CD4-positive, alpha-beta memory T cell (primary cell): ENCODE results near the gene ZNF628. TPM values are rescaled to one million over a fixed set of nuclear protein-coding genes. Genes with fewer than 3 reads are reported as not detected.

Experiments used
- CTCF ChIA-PET: fragments of 350-600 bp; sonication (Branson Sonifier 250); formaldehyde crosslinking; loops from one replicate; lab custom pipeline; 2021; ENCODE audit warnings: inconsistent platforms; ENCODE audit not compliant: partially characterized antibody; lab: Charles Lee
- POLR2A ChIA-PET: fragments of 350-600 bp; sonication (Branson Sonifier 250); formaldehyde crosslinking; loops from one replicate; lab custom pipeline; 2021; ENCODE audit not compliant: partially characterized antibody; lab: Charles Lee
- DNase-seq, 5 donors: peaks; one replicate each; pipeline versions ENCODE4 v3.0.0 to v3.0.0-alpha.2; 2020 to 2022; ENCODE audit warnings: mixed read lengths in 1 of 5
- H3K27ac ChIP-seq: one replicate; pipeline ENCODE4 v1.7.0; 2013; ENCODE audit warnings: low read depth, low read length
- H3K27me3 ChIP-seq: 2 replicates; pipeline ENCODE4 v1.7.0; 2013; ENCODE audit warnings: mild to moderate bottlenecking, low read length, moderate library complexity; ENCODE audit not compliant: insufficient read depth
- H3K36me3 ChIP-seq: 2 replicates; pipeline ENCODE4 v1.7.0; 2013; ENCODE audit warnings: mild to moderate bottlenecking, low read length, moderate library complexity; ENCODE audit not compliant: insufficient read depth
- H3K4me1 ChIP-seq: 2 replicates; pipeline ENCODE4 v1.7.0; 2013; ENCODE audit warnings: mild to moderate bottlenecking, low read length, moderate library complexity; ENCODE audit not compliant: insufficient read depth
- H3K4me3 ChIP-seq, 2 donors: one replicate each; pipeline ENCODE4 v1.7.0; 2013; ENCODE audit warnings: low read length in 2 of 2, mild to moderate bottlenecking in 1 of 2
- H3K9me3 ChIP-seq, 2 donors: one replicate each; pipeline ENCODE4 v1.7.0; 2013; ENCODE audit warnings: low read length in 2 of 2, control low read depth in 1 of 2; ENCODE audit not compliant: control insufficient read depth in 1 of 2
- H3K27ac Mint-ChIP-seq, 7 donors: one replicate each; pipeline ENCODE4 v1.8.0; 2020 to 2021; ENCODE audit warnings: mixed read lengths in 7 of 7, mild to moderate bottlenecking in 6 of 7, inconsistent platforms in 3 of 7, moderate library complexity in 3 of 7
- H3K27me3 Mint-ChIP-seq, 2 donors: one replicate each; pipeline ENCODE4 v1.8.0; 2020 to 2021; ENCODE audit warnings: mixed read lengths in 2 of 2
- H3K36me3 Mint-ChIP-seq, 2 donors: one replicate each; pipeline ENCODE4 v1.8.0; 2020 to 2021; ENCODE audit warnings: mixed read lengths in 2 of 2, inconsistent platforms in 1 of 2, mild to moderate bottlenecking in 1 of 2
- H3K4me1 Mint-ChIP-seq, 4 donors: one replicate each; pipeline ENCODE4 v1.8.0; 2020 to 2021; ENCODE audit warnings: mixed read lengths in 4 of 4, mild to moderate bottlenecking in 1 of 4
- H3K4me3 Mint-ChIP-seq, 8 donors: one replicate each; pipeline ENCODE4 v1.8.0; 2020 to 2021; ENCODE audit warnings: mixed read lengths in 8 of 8, mild to moderate bottlenecking in 7 of 8, moderate library complexity in 6 of 8, inconsistent platforms in 3 of 8
- H3K9me3 Mint-ChIP-seq, 8 donors: one replicate each; pipeline ENCODE4 v1.8.0; 2020 to 2021; ENCODE audit warnings: mixed read lengths in 8 of 8, mild to moderate bottlenecking in 5 of 8, inconsistent platforms in 3 of 8, moderate library complexity in 1 of 8
- intact Hi-C: fragments of 100-400 bp; cut with micrococcal nuclease; formaldehyde crosslinking; loops from one replicate; pipeline ENCODE4 v1.15.1; 2023
- polyA plus RNA-seq, 2 donors: library from polyadenylated mRNA; unstranded; fragments of 300-500 nt; fragmentation: Illumina TruSeq; gene quantifications; one replicate each; pipeline ENCODE4 v1.2.3, GENCODE V29; 2021
- total RNA-seq, 2 experiments: library from RNA; stranded (reverse); gene quantifications; one replicate each; pipeline ENCODE4 v1.2.3, GENCODE V29; 2021

Gene ZNF628
- total and polyA plus RNA-seq, 4 experiments from 2014 or later: 0.47 to 9.1 (median 8.1) TPM; not detected in 1

DNA sequence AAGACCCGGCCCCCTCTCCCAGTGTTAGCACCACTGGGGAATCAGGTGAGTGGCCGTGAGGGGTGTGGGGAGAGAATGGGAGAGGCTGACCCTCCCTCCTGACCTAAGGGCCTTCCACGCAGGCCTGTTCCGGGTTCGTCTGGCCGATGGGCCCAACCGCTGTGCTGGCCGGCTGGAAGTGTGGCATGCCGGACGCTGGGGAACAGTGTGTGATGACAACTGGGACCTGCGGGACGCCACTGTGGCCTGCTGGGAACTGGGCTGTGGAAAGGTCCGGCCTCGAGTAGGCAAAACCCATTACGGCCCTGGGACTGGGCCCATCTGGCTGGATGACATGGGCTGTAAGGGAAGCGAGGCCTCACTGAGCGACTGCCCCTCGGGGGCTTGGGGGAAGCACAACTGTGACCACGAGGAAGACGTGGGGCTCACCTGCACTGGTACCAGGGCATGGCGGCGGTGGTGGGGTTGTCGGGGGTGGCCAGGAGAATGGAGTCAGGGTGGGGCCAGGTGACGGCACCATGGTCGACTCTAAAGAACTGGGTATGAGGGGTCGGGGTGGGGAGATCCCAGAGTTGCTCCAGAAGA is 24.0 kb downstream of the ZNF628 start:
- Histone ChIP-seq H3K9me3 (no peaks in the 10 kb centered on the region), H3K27ac (no peak overlapping the region), H3K4me3 (no peak overlapping the region), H3K36me3 (no peaks in the 10 kb centered on the region), H3K4me1 (peaks cover 4% of the 10 kb centered on the region), H3K27me3 (no peaks in the 10 kb centered on the region)
- Mint-ChIP-seq H3K36me3 (no peaks in the 10 kb centered on the region), H3K27me3 (peaks cover 0 to under 1% of the 10 kb centered on the region in 2 donors), H3K27ac (no peak overlapping the region), H3K9me3 (no peaks in the 10 kb centered on the region), H3K4me3 (no peak overlapping the region), H3K4me1 (peaks cover 5 to 13% (median 10%) of the 10 kb centered on the region in 4 donors)
- ChIA-PET POLR2A (no interaction called here), CTCF (interaction anchor here (1.1 kb wide), 1 partner anchor 359 kb away, joined by 3 read pairs; no protein-coding TSS in a partner anchor)
- intact Hi-C loops: no loop called here
- DNase-seq: no peak

DNA sequence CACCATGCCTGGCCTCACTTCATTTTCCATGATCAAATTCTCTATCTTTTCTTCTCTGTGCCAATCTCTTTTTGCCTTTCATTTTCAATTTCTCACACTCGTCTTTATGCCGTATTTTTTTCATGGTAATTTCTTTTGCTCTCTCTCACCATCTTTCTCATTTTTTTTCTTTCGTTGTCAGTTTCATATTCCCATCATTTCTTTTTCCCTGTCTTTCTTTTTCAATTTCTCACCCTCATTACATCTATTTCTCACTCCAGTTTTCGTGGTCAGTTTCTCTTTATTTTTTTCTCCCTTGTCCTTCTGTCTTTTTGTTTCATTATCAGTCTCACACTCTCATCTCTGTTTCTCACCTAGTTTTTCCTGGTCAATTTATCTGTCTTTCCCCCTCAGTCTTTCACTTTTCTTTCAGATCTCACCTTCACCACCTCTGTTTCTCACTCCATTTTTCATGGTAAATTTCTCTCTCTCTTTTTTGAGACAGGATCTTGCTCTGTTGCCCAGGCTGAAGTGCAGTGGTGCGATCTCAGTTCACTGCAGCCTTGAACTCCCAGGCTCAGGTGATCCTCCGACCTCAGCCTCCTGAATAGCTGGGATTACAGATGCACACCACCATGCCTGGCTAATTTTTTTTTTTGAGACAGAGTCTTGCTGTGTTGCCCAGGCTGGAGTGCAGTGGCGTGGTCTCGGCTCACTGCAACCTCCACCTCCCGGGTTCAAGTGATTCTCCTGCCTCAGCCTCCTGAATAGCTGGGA is 26.0 kb downstream of the ZNF628 start:
- Mint-ChIP-seq H3K9me3 (no peaks in the 10 kb centered on the region), H3K27ac (peak overlapping the region in 4 of 7 donors; percentile 10 to 81 (median 24)), H3K27me3 (no peaks in the 10 kb centered on the region), H3K4me1 (peaks cover 5 to 13% (median 10%) of the 10 kb centered on the region in 4 donors), H3K4me3 (peak overlapping the region in 2 of 8 donors; percentile 17 to 47), H3K36me3 (no peaks in the 10 kb centered on the region)
- H3K4me3 ChIP-seq: no peak overlapping the region
- no peak overlapping the region for H3K27ac ChIP-seq
- intact Hi-C loops: no loop called here
- peaks cover 4% of the 10 kb centered on the region for H3K4me1 ChIP-seq
- ChIA-PET POLR2A (interaction anchor here (3.2 kb wide), 1 partner anchor 130 kb away, joined by 13 read pairs; no protein-coding TSS in a partner anchor), CTCF (interaction anchor here (1.8 to 4.3 kb wide), 3 partner anchors 11 to 361 kb away, joined by 19 to 111 read pairs (median 25); partner anchors contain the start of gene ZNF784)
- no peaks in the 10 kb centered on the region for H3K9me3 ChIP-seq
- no peaks in the 10 kb centered on the region for H3K27me3 ChIP-seq
- no peaks in the 10 kb centered on the region for H3K36me3 ChIP-seq
- no peak for DNase-seq

DNA sequence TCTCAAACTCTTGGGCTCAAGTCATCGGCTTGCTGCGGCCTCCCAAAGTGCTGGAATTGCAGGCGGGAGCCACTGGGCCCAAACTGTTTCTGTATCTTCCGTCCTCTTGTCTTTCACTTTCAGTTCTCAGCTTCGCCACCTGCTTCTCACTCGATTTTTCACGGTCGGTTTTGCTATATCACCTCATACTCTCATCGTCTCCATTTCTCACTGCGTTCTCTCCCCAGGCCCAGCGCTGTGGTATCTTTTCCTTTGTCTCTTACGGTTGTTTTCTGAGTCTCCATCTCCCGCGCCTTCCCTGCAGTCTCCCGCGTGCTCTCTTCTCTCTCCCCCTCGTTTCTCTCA is 26.7 kb downstream of the ZNF628 start:
- H3K27me3 ChIP-seq: no peaks in the 10 kb centered on the region
- H3K4me3 Mint-ChIP-seq: peak overlapping the region; percentile 81 to 90 (median 83)
- H3K4me3 ChIP-seq: peak overlapping the region in 1 of 2 donors; percentile 73
- peaks cover 5 to 13% (median 10%) of the 10 kb centered on the region in 4 donors for H3K4me1 Mint-ChIP-seq
- no peaks in the 10 kb centered on the region for H3K9me3 ChIP-seq
- ChIA-PET POLR2A (interaction anchor here (0.7 to 3.2 kb wide), 10 partner anchors 27 to 249 kb away, joined by 3 to 17 read pairs (median 4); partner anchors contain the start of genes FIZ1, ISOC2, UBE2S and ZNF524), CTCF (interaction anchor here (0.7 to 4.3 kb wide), 23 partner anchors 8 to 847 kb away, joined by 3 to 111 read pairs (median 5); partner anchors contain the start of genes ISOC2, NAT14, ZNF628 and ZNF784)
- H3K36me3 ChIP-seq: no peaks in the 10 kb centered on the region
- H3K27me3 Mint-ChIP-seq: peaks cover 5 to 6% of the 10 kb centered on the region in 2 donors
- H3K27ac ChIP-seq: no peak overlapping the region
- H3K9me3 Mint-ChIP-seq: no peaks in the 10 kb centered on the region
- no peak for DNase-seq
- H3K36me3 Mint-ChIP-seq: no peaks in the 10 kb centered on the region
- peaks cover 4% of the 10 kb centered on the region for H3K4me1 ChIP-seq
- intact Hi-C loops: loop anchor here (1.0 kb wide), 2 partner anchors 35 to 291 kb away; no protein-coding TSS in a partner anchor
- H3K27ac Mint-ChIP-seq: peak overlapping the region in 6 of 7 donors; percentile 75 to 92 (median 86)

DNA sequence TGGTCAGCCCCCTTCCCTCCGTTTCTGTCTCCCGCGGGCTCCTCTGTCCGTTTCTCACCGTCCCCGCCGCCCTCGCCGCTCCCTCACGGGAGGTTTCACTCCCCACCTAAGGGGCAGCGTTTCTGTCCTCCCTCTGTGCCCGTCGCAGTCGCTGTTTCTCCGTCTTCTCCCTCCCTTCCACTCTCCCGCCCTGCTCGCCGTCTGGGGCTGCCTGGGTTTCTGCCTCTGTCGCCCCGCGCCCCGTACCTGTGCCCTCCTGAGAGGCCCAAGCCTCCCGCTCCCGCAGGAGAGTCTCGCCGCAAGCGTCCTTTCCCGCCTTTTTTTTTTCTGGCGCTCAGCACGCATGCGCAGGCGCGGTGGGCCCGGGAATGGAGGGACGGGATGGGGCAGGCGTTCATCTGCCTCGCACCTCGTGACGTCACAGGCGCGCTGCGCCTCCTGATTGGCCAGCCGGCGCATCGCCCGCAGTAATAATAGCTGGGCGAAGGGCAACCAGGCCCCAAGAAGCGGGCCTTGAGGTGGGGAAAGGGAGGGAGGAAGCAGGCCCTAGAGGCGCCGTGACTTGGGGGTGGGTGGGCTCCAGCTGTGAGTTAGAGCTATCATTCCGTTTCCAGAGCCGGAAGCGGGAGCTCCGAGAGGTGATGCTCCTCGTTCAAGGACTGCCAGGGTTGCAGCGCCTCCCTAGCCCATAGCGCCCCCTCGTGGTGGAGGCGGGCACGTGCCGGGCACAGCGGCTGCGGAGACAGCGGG is 27.3 kb downstream of the ZNF628 start:
- Histone ChIP-seq H3K4me3 (peak overlapping the region; percentile 17 to 73), H3K27ac (peak overlapping the region; percentile 46), H3K27me3 (no peaks in the 10 kb centered on the region), H3K36me3 (no peaks in the 10 kb centered on the region), H3K4me1 (peaks cover 4% of the 10 kb centered on the region), H3K9me3 (no peaks in the 10 kb centered on the region)
- Mint-ChIP-seq H3K27me3 (peaks cover 6% of the 10 kb centered on the region in 2 donors), H3K36me3 (no peaks in the 10 kb centered on the region), H3K27ac (peak overlapping the region; percentile 75 to 92 (median 84)), H3K4me1 (peaks cover 5 to 13% (median 10%) of the 10 kb centered on the region in 4 donors), H3K9me3 (no peaks in the 10 kb centered on the region), H3K4me3 (peak overlapping the region; percentile 81 to 90 (median 83))
- POLR2A ChIA-PET: interaction anchor here (0.7 to 3.2 kb wide), 14 partner anchors 14 to 362 kb away, joined by 3 to 17 read pairs (median 4); partner anchors contain the start of genes FIZ1, ISOC2, UBE2S and ZNF524
- CTCF ChIA-PET: interaction anchor here (0.6 to 4.3 kb wide), 57 partner anchors 9 to 850 kb away, joined by 3 to 111 read pairs (median 5); partner anchors contain the start of genes EPS8L1, HSPBP1, ISOC2 and NAT14
- peak; percentile 85 to 96 (median 92) for DNase-seq
- intact Hi-C loops: loop anchor here (1.0 to 2.0 kb wide), 4 partner anchors 35 to 291 kb away; partner anchors contain the start of gene ISOC2

DNA sequence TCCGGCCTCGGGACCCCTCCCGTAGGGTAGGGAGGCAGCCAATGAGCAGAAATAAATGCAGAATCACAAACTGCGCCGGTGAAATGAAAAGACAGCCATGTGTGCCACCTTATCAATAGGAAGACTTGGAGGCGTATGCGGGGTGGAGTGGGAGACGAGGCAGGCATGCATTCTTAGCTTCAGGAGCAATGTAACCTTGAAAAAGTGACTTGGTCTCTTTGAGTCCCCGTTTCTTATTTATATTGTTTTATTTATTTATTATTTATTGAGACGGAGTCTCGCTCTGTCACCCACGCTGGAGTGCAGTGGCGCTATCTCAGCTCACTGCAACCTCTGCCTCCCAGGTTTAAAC is 27.8 kb downstream of the ZNF628 start:
- Mint-ChIP-seq H3K4me3 (peak overlapping the region in 5 of 8 donors; percentile 35 to 85 (median 81)), H3K36me3 (no peaks in the 10 kb centered on the region), H3K27ac (peak overlapping the region in 2 of 7 donors; percentile 55 to 75), H3K9me3 (no peaks in the 10 kb centered on the region), H3K27me3 (peaks cover 7 to 10% of the 10 kb centered on the region in 2 donors), H3K4me1 (peaks cover 5 to 13% (median 10%) of the 10 kb centered on the region in 4 donors)
- Histone ChIP-seq H3K27ac (no peak overlapping the region), H3K36me3 (no peaks in the 10 kb centered on the region), H3K27me3 (no peaks in the 10 kb centered on the region), H3K4me1 (peaks cover 4% of the 10 kb centered on the region), H3K4me3 (peak overlapping the region in 1 of 2 donors; percentile 73), H3K9me3 (no peaks in the 10 kb centered on the region)
- DNase-seq: no peak
- POLR2A ChIA-PET: interaction anchor here (1.0 to 3.2 kb wide), 13 partner anchors 13 to 363 kb away, joined by 3 to 17 read pairs (median 4); partner anchors contain the start of genes FIZ1, ISOC2, UBE2S and ZNF524
- CTCF ChIA-PET: interaction anchor here (0.7 to 4.3 kb wide), 56 partner anchors 8 to 851 kb away, joined by 3 to 111 read pairs (median 4); partner anchors contain the start of genes HSPBP1, ISOC2, NAT14 and RDH13
- intact Hi-C loops: loop anchor here (2.0 kb wide), 2 partner anchors 43 to 211 kb away; partner anchors contain the start of gene ISOC2

DNA sequence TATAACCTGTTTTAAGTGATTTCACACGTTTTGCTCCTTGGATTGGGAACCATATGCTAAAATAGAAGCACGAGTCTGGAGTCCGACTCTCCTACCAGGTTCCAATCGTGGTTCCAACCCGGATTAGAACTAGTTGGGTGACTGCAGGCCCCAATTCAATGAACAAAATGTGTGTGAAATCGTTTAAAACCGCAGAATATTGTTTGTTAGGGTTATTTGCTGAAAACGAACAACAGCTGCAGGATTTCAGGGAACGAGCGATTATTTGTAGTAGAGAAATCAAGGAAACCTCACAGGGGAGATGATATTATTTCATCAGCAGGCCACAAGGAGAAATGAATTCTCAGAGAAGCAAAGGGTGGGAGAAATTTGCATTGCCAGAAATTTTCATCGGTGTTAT is 28.6 kb downstream of the ZNF628 start:
- H3K27me3 ChIP-seq: no peaks in the 10 kb centered on the region
- H3K9me3 ChIP-seq: no peaks in the 10 kb centered on the region
- CTCF ChIA-PET: interaction anchor here (0.9 to 4.3 kb wide), 17 partner anchors 9 to 442 kb away, joined by 3 to 111 read pairs (median 10); partner anchors contain the start of genes RDH13, SSC5D, ZNF628 and ZNF865
- Mint-ChIP-seq H3K4me1 (peaks cover 3 to 13% (median 10%) of the 10 kb centered on the region in 4 donors), H3K4me3 (no peak overlapping the region), H3K36me3 (no peaks in the 10 kb centered on the region), H3K9me3 (no peaks in the 10 kb centered on the region), H3K27ac (peak overlapping the region in 1 of 7 donors; percentile 75), H3K27me3 (peaks cover 9 to 10% of the 10 kb centered on the region in 2 donors)
- no peak overlapping the region for H3K4me3 ChIP-seq
- peaks cover 4% of the 10 kb centered on the region for H3K4me1 ChIP-seq
- POLR2A ChIA-PET: interaction anchor here (2.2 to 3.2 kb wide), 2 partner anchors 28 to 127 kb away, joined by 13 to 17 read pairs; partner anchors contain the start of gene ZNF628
- DNase-seq: no peak
- H3K27ac ChIP-seq: no peak overlapping the region
- no peaks in the 10 kb centered on the region for H3K36me3 ChIP-seq
- intact Hi-C loops: loop anchor here (2.0 kb wide), 2 partner anchors 44 to 212 kb away; partner anchors contain the start of gene ISOC2
